Astrocyte of the cerebellum (primary cell): Measurements from ENCODE around the gene AP2M1.

Source experiments
- DNase-seq: peaks from one replicate; pipeline ENCODE4 v3.0.0-alpha.2; 2011; ENCODE audit warnings: low read depth
- H3K4me3 ChIP-seq: 2 replicates; pipeline ENCODE4 v1.5.1; 2011; ENCODE audit warnings: mild to moderate bottlenecking, low read depth, low read length, moderate library complexity
- CTCF ChIP-seq: IDR thresholded peaks from 2 replicates; pipeline ENCODE4 v1.5.1; 2012; ENCODE audit warnings: low read length, low read depth, moderate library complexity, mild to moderate bottlenecking; ENCODE audit errors: missing control alignments
- in situ Hi-C: cut with HindIII; loops from 2 replicates; pipeline ENCODE4 v1.10.0; 2017; ENCODE audit warnings: low sequenced_read_pairs

Gene AP2M1

GRCh38 chr3:184233127-184233843, 58.6 kb downstream of the AP2M1 start:
- no peak for TF ChIP-seq CTCF
- no peak overlapping the region for H3K4me3 ChIP-seq
- no peak for DNase-seq
- in situ Hi-C loops = loop anchor here (25.0 kb wide), 1 partner anchor 346 kb away; the partner anchor contains the start of gene PARL
